ENCODE results near the gene USP15. TPM values are rescaled to one million over a fixed set of nuclear protein-coding genes. Genes with fewer than 3 reads are reported as not detected.
A peak's percentile ranks its signal among the peaks of the same experiment; 100 is the strongest.

Gene USP15
- total and polyA plus RNA-seq, 2 of the 4 experiments (the other 2 are of a cell fraction), result 28.5 to 49.6 TPM

- H3K56ac ChIP-seq (ENCODE audit: extremely low read depth, insufficient read depth, low read length), result no peak overlapping the region
- no peak overlapping the region for H3K18ac ChIP-seq (ENCODE audit: low read depth, low read length)
- H2BK120ac ChIP-seq (ENCODE audit: low read depth, low read length), result no peak overlapping the region
- dilution Hi-C loops (cut with HindIII; ENCODE audit: low sequenced_read_pairs, unreplicated experiment), result no loop called here
- no peak overlapping the region for H3K27ac ChIP-seq (ENCODE audit: insufficient read depth, low read length)
- TF ChIP-seq CHD1 (IDR thresholded peaks at IDR 0.05; ENCODE audit: low read depth, low read length), result no peak
- TF ChIP-seq CTCF (conservative IDR thresholded peaks at IDR 0.05; ENCODE audit: low read depth, low read length), result no peak
- TF ChIP-seq ELK1 (IDR thresholded peaks at IDR 0.05; ENCODE audit: borderline replicate concordance, low read depth, low read length), result no peak
- TF ChIP-seq MAFK (IDR thresholded peaks at IDR 0.05; ENCODE audit: low read depth, low read length), result 0 out of 2 replicates have a peak, but pooled peaks have one; percentile 16
- no peak for TF ChIP-seq FOS (IDR thresholded peaks at IDR 0.05; ENCODE audit: low read depth, low read length)
- TF ChIP-seq NFE2L2 (IDR thresholded peaks at IDR 0.05; ENCODE audit: low read depth, low read length), result no peak
- TF ChIP-seq CEBPB (IDR thresholded peaks at IDR 0.05; ENCODE audit: low read depth, low read length), result no peak
- H3K4ac ChIP-seq (ENCODE audit: low read depth, low read length), result no peak overlapping the region
- H3K27me3 ChIP-seq (ENCODE audit: control insufficient read depth, insufficient read depth, low read length), result no peaks in the 10 kb centered on the region
- no peak overlapping the region for H3K4me2 ChIP-seq (ENCODE audit: low read depth, low read length)
- H3K9me1 ChIP-seq (ENCODE audit: insufficient read depth, low read length), result no peaks in the 10 kb centered on the region
- no peak overlapping the region for H3K23ac ChIP-seq (ENCODE audit: low read depth, low read length)
- H4K91ac ChIP-seq (ENCODE audit: insufficient read depth, low read depth, low read length), result no peak overlapping the region
- in situ Hi-C loops (cut with MboI; ENCODE audit: low sequenced_read_pairs), result no loop called here
- H3K4me1 ChIP-seq (ENCODE audit: control insufficient read depth, insufficient read depth, low read length), result peaks cover 3% of the 10 kb centered on the region; the same call in 1 of the 2 replicates
- no peak overlapping the region for H2AK9ac ChIP-seq (replicated peaks; ENCODE audit: low read depth, low read length, poor library complexity)
- no peak overlapping the region for H2AFZ ChIP-seq (replicated peaks; ENCODE audit: low read length, poor library complexity)
- H3K36me3 ChIP-seq (ENCODE audit: control insufficient read depth, insufficient read depth, low read length), result no peaks in the 10 kb centered on the region
- CTCF ChIA-PET, result interaction anchor here (0.6 to 1.2 kb wide), 2 partner anchors 12 to 1544 kb away, joined by 3 read pairs; partner anchors contain the start of gene USP15
- no peak overlapping the region for H3K4me3 ChIP-seq (ENCODE audit: insufficient read depth, low read depth, low read length)
- H4K20me1 ChIP-seq (ENCODE audit: insufficient read depth, low read length), result no peaks in the 10 kb centered on the region
- H3K9ac ChIP-seq (ENCODE audit: low read depth, low read length), result no peak overlapping the region
- H2AK5ac ChIP-seq (ENCODE audit: low read depth, low read length), result no peak overlapping the region
- H2BK20ac ChIP-seq (ENCODE audit: low read depth, low read length), result no peak overlapping the region
- no peak overlapping the region for H2BK15ac ChIP-seq (ENCODE audit: low read depth, low read length)
- no TSS peak for BruUV-seq (replicated peaks)
- H2BK5ac ChIP-seq (ENCODE audit: low read depth, low read length, poor library complexity, severe bottlenecking), result no peak overlapping the region
- no peak overlapping the region for H3K14ac ChIP-seq (replicated peaks; ENCODE audit: low read depth, low read length)
- no peak overlapping the region for H4K8ac ChIP-seq (ENCODE audit: low read depth in 2 of 2, low read length in 2 of 2)
- no CpG with 5 or more reads among the region's 3 CpGs for WGBS, 2 experiments (ENCODE audit: extremely low coverage in 2 of 2, insufficient read length in 1 of 2)
- no peaks in the 10 kb centered on the region for H3K9me3 ChIP-seq (ENCODE audit: control insufficient read depth, insufficient read depth, low read length)
- H4K5ac ChIP-seq (ENCODE audit: low read depth, low read length), result no peak overlapping the region
- DNase-seq (no peak), ATAC-seq (ENCODE audit: low read depth) (no peak)
- intact Hi-C loops (cut with micrococcal nuclease), result no loop called here
- H3K79me1 ChIP-seq (ENCODE audit: low read depth in 1 of 2, low read length in 2 of 2), result no peaks in the 10 kb centered on the region
- POLR2A ChIA-PET (ENCODE audit: unreplicated experiment), result no interaction called here
Measured at GRCh38 chr12:62247281-62248045, 12.7 kb upstream of the USP15 start.

Data from IMR-90 (cell line).